ENCODE results near the gene STRN.
A peak's percentile ranks its signal among the peaks of the same experiment; 100 is the strongest.
"Not testable (repeated sequence)": the region's sequence is repeated elsewhere in the genome, so short reads cannot be mapped to it uniquely, and the experiment has no call there.

Gene STRN, protein sequence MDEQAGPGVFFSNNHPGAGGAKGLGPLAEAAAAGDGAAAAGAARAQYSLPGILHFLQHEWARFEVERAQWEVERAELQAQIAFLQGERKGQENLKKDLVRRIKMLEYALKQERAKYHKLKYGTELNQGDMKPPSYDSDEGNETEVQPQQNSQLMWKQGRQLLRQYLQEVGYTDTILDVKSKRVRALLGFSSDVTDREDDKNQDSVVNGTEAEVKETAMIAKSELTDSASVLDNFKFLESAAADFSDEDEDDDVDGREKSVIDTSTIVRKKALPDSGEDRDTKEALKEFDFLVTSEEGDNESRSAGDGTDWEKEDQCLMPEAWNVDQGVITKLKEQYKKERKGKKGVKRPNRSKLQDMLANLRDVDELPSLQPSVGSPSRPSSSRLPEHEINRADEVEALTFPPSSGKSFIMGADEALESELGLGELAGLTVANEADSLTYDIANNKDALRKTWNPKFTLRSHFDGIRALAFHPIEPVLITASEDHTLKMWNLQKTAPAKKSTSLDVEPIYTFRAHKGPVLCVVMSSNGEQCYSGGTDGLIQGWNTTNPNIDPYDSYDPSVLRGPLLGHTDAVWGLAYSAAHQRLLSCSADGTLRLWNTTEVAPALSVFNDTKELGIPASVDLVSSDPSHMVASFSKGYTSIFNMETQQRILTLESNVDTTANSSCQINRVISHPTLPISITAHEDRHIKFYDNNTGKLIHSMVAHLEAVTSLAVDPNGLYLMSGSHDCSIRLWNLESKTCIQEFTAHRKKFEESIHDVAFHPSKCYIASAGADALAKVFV

GRCh38 chr2:36966370-36967235 is at the start of gene STRN:
TSS of gene STRN (minus strand) at chr2:36966536. CDS start at chr2:36966463, 73 bp downstream.
- peak; percentile 98 for DNase-seq

GRCh38 chr2:37013315-37013641 is 46.9 kb upstream of the STRN start:
- DNase-seq: no peak

DNA sequence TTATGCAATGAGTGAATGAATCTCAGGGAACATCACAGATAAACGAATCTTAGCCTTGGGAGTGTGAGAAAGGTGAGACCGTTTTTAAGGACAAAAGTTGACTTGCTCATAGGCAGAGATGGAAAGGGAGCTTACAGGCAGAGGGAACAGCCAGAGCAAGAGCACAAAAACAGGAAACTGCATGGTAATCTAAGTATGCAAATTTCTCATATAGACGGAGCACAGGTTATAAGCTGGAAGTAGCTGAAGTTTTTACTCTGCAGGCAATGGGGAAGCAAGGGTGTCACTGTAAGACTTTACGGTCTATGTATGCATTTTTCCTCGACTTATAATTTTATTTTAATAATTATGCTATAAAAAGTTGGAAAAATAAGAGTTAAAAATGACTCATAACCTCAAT is 44.8 kb upstream of the STRN start:
- peak; percentile 60 for DNase-seq

- DNase-seq: peak; percentile 83
Measured at GRCh38 chr2:37005118-37005868, 39.0 kb upstream of the STRN start.

- no peak for DNase-seq
Measured at GRCh38 chr2:37000988-37001556, 34.7 kb upstream of the STRN start.

GRCh38 chr2:37000318-37000717 is 34.0 kb upstream of the STRN start:
- no peak for DNase-seq

DNA sequence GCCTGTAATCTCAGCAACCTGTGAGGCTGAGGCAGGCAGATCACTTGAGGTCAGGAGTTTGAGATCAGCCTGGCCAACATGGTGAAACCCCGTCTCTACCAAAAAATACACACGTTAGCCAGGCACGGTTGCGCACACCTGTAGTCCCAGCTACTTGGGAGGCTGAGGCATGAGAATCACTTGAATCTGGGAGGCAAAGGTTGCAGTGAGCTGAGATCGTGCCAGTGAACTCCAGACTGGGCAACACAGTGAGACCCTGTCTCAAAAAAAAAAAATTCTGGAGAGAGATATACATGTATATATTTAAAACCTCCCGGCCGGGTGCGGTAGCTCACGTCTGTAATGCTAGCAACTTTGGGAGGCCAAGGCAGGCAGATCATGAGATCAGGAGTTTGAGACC is 33.1 kb upstream of the STRN start:
- DNase-seq: not testable (repeated sequence)

- DNase-seq: no peak
Measured at GRCh38 chr2:36993841-36994620, 27.7 kb upstream of the STRN start.

DNA sequence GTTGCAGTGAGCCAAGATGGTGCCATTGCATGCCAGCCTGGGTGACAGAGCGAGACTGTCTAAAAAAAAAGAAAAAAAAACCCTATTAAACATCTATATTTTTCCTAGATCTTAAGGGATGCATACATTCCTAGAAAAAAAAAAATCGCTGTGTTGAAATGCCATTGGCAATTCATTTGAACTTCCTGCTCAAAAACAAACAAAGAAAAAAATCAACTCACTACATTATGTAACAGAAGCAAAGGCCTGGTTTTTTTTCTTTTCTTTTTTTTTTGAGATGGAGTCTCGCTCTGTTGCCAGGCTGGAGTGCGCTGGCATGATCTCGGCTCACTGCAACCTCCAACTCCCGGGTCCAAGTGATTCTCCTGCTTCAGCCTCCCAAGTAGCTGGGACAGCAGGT is 21.7 kb upstream of the STRN start:
- DNase-seq: no peak

GRCh38 chr2:36982467-36982866 is 16.1 kb upstream of the STRN start:
- no peak for DNase-seq

GRCh38 chr2:36981911-36982310 is 15.6 kb upstream of the STRN start:
- no peak for DNase-seq

- DNase-seq: not testable (repeated sequence)
Measured at GRCh38 chr2:36979007-36979406, 12.7 kb upstream of the STRN start.

- no peak for DNase-seq
Measured at GRCh38 chr2:36976065-36976464, 9.7 kb upstream of the STRN start.

DNA sequence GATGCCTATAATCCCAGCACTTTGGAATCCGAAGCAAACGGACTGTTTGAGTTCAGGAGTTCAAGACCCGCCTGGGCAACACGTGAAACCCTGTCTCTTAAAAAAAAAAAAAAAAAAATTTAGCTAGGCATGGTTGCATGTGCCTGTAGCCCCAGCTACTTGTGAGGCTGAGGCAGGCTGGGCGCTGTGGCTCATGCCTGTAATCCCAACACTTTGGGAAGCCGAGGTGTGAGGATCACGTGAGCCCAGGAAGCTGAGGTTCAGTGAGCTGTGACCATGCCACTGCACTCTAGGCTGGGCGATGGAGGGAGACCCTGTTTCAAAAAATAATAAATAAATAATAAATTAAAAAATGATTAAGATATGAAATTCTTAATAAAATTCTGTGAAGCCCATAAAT is 9.0 kb upstream of the STRN start:
- no peak for DNase-seq

DNA sequence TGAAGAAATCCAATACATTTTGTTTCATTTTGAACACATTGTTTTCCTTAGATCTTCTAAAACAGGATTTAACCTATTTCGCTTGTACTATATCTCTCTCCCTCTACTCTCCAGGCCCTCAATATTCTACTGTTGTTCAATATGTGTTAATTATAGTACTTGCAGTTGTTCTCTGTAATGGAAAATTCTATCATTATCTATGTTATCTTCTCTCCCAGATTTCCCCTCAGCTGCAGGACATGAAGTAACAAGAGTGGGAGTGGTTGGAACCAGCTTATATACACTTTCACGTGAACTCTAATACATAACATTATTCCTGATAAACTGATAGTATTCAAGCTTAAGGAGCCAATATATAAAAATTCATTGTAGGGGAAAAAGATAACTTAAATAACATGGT is 7.0 kb upstream of the STRN start:
- peak; percentile 74 for DNase-seq

DNA sequence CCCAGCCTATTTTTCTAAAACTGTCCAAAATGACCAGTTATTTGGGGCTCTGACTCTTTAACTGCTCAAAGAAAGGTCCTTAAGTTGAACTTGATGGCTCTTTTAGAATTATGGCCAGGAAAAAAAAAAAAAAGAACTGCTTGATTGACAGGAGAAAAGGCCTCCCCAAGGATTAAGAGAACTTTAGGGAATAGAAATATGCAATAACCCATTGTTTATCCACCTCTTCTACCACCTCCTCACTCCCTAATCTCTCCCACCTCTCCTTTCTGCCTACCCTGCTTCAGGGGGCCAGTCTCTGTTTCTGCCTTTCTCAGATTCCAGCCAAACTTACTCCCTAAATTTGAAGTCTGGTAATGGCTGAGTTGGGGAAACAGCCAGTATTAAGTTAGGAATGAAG is 5.7 kb upstream of the STRN start:
- no peak for DNase-seq

GRCh38 chr2:36967236-36967876 is 1.0 kb upstream of the STRN start:
- peak; percentile 39 for DNase-seq

- peak; percentile 58 for DNase-seq
Measured at GRCh38 chr2:36965751-36966369, 476 bp downstream of the STRN start.

DNA sequence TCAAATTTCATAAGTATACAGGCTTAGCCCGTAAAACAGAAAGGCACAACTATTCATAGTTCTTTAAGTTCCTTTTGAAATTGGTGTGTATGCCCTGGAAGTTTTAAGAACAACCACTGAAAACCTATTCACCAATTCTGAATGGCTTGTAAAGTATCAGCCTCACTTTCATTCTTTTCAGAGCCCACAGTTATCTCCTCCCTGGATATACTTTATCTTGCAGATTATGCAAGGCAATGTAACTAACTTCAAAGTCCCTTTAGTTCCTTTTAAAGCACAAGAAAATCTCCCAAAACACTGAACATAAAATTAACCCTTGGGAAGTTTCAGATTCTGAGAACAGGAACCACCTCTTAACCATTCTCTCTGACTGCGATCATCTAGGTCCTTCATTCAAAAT is 1.1 kb downstream of the STRN start:
- DNase-seq: peak; percentile 30

GRCh38 chr2:36964496-36965058 is 1.8 kb downstream of the STRN start:
- DNase-seq: no peak
